AG09309 (cell line): ENCODE data around the gene GEMIN4.

Experiments
- DNase-seq: peaks from one replicate; pipeline ENCODE4 v3.0.0-alpha.2; 2010; ENCODE audit warnings: low read depth
- H3K4me3 ChIP-seq: 2 replicates; pipeline ENCODE4 v1.5.1; 2011; ENCODE audit warnings: mild to moderate bottlenecking, low read depth, low read length, moderate library complexity; ENCODE audit not compliant: control insufficient read depth
- TF ChIP-seq, protein P1 (sequence below): IDR thresholded peaks from 2 replicates; pipeline ENCODE4 v1.5.1; 2011; ENCODE audit warnings: mild to moderate bottlenecking, low read depth, low read length, inconsistent platforms; ENCODE audit not compliant: insufficient read depth, control insufficient read depth; ENCODE audit errors: missing control alignments

GEMIN4 gene

DNA sequence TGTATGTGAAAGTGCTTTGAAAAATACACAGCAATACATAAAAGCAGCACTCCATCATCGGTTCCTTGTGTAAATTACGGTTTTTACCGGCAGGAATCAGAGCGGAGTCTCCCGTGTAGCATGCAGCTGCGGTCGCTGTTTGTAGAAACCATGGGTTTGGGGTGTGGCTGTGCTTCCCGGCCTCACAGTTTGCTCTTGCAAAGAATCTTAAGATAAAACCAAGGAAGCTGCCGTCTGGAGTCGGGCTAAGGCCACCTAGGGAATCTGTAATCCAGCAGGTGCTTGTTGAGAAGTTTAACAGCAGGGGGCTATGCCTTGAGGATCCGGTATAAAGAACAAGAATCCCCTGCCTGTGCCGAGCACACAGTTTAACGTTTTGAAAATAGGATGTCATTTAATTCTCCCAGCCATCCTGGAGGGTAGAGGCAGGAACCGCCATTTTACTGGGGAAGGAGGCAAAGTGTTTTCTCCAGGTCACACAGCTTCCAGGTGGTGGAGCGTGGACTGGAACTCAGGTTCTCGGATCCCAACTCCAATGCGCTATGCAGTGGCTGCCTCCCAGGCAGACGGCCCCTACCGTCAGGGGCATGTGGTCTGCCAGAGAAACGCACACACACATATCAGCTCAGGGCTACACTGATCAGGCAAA is 25.7 kb downstream of the GEMIN4 start:
- H3K4me3 ChIP-seq = no peak overlapping the region
- TF ChIP-seq, protein P1, sequence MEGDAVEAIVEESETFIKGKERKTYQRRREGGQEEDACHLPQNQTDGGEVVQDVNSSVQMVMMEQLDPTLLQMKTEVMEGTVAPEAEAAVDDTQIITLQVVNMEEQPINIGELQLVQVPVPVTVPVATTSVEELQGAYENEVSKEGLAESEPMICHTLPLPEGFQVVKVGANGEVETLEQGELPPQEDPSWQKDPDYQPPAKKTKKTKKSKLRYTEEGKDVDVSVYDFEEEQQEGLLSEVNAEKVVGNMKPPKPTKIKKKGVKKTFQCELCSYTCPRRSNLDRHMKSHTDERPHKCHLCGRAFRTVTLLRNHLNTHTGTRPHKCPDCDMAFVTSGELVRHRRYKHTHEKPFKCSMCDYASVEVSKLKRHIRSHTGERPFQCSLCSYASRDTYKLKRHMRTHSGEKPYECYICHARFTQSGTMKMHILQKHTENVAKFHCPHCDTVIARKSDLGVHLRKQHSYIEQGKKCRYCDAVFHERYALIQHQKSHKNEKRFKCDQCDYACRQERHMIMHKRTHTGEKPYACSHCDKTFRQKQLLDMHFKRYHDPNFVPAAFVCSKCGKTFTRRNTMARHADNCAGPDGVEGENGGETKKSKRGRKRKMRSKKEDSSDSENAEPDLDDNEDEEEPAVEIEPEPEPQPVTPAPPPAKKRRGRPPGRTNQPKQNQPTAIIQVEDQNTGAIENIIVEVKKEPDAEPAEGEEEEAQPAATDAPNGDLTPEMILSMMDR = no peak
- no peak for DNase-seq

DNA sequence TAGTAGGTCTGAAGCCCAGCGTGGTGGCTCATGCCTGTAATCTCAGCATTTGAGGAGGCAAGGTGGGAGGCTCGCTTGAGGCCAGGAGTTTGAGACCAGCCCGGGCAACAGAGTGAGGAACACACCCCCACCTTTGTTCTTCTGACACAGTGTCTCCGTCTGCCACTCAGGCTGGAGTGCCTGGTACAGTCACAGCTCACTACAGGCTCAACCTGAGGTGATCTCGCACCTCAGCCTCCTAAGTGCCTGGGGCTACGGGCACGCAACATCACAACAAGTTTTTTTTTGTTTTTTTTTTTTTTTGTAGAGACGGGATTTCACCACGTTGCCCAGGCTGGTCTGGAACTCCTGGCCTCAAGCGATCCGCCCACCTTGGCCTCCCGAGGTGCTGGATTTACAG is 26.3 kb downstream of the GEMIN4 start:
- no peak overlapping the region for H3K4me3 ChIP-seq
- TF ChIP-seq, protein P1 = no peak
- DNase-seq = no peak

DNA sequence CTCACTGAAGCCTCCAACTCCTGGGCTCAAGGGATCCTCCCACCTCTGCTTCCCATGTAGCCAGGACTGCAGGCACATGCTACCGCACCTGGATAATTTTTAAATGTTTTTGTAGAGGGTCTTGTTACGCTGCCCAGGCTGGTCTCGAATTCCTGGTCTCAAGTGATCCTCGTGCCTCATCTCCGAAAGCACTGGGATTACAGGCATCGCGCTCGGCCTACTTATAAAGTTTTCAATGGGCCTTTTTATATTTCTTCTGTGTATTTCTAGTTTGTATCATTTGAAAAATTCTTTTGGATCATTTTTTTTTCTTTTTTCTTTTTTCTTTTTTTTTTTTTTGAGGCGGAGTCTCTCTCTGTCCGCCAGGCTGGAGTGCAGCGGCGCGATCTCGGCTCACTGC is 27.0 kb downstream of the GEMIN4 start:
- no peak for DNase-seq
- no peak overlapping the region for H3K4me3 ChIP-seq
- TF ChIP-seq, protein P1 = no peak

DNA sequence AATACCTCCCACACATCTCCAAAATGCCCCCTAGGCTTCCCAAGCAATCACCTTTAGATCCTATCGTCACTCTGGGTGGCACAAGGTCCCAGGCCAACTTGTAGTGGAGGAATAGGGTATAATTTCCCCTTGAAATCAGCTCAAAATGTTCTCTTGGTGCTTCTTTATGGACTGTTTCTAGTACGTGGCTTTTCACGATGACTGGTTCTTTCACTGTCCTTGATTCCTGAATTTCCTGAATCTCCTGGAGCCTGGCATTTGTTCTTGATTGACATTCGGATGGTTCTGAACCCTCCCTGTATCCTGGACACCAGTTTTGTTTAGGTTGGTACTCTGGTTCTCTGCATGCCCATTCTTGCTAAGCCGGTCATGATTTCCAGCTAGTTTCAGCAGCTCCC is 30.5 kb downstream of the GEMIN4 start:
- TF ChIP-seq, protein P1 = no peak
- DNase-seq = no peak
- H3K4me3 ChIP-seq = no peak overlapping the region

DNA sequence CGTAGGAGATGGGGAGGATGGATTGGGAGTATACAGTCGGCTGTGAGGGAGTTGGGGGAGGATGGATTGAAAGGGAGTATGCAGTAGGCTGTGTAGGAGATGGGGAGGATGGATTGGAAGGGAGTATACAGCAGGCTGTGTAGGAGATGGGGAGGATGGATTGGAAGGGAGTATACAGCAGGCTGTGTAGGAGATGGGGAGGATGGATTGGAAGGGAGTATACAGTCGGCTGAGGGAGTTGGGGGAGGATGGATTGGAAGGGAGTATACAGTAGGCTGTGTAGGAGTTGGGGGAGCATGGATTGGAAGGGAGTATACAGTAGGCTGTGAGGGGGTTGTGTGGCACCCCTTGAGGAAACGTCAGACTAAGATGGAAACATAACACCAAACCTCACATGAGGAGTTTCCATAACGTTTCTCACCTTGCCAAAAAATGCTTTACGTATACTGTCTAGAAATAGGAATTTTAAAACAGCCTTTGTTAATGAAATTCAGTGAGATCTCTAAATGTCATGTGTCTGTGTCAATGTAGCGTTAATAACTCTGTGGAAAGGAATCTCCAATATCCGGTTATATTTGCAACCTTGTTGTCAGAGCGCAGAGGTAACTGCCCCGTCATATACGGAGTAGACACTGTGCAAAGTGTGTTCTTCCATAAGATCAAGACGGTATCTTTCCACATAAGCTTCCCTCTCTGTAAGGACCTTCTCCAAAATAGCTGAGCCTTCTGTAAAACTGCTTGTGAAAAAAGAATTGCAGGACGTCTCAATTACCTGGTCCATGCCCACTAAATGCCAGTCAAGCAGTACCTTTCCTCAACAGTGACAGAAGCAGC is 31.1 kb downstream of the GEMIN4 start:
- TF ChIP-seq, protein P1 = no peak
- H3K4me3 ChIP-seq = no peak overlapping the region
- DNase-seq = no peak

DNA sequence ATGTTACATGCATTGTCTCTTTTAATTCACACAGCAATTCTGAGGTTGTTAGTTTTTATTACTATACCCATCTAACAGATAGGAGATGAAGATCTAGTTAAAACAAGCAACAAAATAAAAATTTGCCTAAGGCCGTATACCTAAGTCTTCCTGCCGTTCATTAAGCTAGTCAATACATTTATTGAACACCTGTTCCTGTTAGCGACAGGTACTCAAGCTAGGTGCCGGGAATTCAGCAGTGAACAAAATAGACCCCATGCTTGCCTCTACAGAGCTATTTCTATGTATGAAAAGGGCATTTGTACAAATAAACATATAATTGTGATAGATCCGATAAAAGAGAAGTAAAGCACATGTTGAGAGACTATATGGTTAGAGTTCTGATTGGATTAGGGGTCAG is 34.0 kb downstream of the GEMIN4 start:
- TF ChIP-seq, protein P1 = no peak
- no peak for DNase-seq

More for the DNA sequence above, 34.0 kb downstream of the GEMIN4 start:
- H3K4me3 ChIP-seq = no peak overlapping the region
